Stimulated activated CD4-positive, alpha-beta T cell treated with anti-CD3 and anti-CD28 coated beads, Interleukin-1b, Interleukin-23, amount 100 ng/mL, for 24 hours (primary cell): ENCODE results near the gene DBH.
A peak's percentile ranks its signal among the peaks of the same experiment; 100 is the strongest.

Experiments
- DNase-seq, 4 experiments: peaks; one replicate each; pipeline ENCODE4 v3.0.0-alpha.2; 2020; ENCODE audit warnings: low read depth in 4 of 4, low spot score in 1 of 4

Gene DBH

DNA sequence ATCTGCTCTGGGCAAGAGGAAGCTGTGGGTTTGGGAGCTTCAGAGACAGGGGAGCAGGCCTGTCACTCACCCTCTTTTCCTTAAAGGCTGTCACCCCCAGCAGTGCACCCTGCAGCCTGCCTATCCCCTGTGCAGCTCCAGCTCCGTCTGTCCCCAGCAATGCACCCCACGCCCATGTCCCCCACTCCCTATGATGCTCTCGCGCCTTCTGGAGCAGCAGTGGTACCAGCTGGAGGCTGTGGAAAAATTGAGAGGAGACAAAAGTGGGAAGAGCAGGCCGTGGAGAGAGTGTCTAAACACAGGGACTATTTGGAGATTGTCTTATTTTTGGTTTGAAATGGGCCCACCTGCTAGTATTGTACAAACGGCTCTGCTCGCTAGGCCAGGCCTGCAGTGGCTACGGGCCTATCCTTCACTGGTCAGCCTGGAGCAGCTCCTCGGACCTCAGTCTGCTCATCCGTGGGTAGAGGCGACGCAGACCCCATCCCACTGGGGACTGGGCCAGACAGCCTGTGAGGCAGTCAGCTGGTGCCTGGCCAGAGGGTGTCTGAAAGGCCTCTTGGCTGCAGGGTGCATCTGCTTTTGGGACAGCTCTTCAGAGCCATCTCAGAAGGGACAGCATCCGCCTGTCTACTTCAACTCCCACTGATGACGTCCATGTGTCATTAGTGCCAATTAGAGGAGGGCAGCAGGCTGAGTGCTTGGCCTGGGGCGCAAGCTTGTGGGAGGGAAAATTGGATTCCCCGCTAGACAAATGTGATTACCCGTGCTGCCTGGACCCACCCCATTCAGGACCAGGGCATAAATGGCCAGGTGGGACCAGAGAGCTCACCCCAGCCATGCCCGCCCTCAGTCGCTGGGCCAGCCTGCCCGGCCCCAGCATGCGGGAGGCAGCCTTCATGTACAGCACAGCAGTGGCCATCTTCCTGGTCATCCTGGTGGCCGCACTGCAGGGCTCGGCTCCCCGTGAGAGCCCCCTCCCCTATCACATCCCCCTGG, at the start of gene DBH:
Gene DBH (plus strand): TSS at position 831 of the 999 bp plus-strand sequence. CDS start 9 bp downstream, at position 840.
- DNase-seq, result no peak

DNA sequence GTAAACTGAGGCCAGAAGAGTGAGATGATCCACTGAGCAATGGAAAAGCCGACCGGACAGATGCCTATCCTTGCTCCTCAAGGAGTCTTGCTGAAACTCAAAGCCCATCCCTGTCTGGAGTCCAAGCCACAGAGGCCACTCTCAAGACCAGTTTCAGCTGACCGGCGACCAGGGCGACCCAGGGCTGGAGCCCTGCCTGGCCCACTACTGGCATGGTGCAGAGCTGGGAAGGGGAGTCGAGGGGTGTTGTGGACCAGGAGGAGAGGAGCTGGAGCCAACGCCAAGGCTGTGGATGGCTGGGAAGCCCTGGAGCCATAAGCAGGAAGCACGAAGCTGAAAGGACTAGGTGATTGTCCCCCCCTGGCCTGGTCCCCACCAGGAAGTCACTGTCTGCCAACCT, 49.1 kb upstream of the DBH start:
- DNase-seq, result no peak

DNA sequence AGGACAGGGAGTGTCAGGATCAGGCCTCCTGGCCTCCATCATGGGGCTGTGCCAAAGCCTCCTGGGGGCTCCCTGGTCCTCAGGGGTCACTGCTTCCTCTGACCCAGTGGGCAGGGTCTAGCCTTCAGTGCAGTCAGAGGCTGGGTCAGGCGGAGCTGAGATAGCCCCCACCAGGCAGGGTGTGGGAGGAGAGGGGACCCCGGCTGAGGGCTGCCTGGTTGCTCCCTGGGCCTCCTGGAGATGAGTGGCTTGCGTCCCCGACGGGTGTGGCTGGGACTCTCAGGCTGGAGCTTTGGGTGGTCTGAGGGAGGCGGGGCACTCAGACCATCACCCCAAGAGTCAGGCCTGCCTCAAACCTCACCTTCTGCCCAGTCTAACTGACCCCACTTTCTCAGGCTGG, 48.7 kb upstream of the DBH start:
- DNase-seq, result no peak

DNA sequence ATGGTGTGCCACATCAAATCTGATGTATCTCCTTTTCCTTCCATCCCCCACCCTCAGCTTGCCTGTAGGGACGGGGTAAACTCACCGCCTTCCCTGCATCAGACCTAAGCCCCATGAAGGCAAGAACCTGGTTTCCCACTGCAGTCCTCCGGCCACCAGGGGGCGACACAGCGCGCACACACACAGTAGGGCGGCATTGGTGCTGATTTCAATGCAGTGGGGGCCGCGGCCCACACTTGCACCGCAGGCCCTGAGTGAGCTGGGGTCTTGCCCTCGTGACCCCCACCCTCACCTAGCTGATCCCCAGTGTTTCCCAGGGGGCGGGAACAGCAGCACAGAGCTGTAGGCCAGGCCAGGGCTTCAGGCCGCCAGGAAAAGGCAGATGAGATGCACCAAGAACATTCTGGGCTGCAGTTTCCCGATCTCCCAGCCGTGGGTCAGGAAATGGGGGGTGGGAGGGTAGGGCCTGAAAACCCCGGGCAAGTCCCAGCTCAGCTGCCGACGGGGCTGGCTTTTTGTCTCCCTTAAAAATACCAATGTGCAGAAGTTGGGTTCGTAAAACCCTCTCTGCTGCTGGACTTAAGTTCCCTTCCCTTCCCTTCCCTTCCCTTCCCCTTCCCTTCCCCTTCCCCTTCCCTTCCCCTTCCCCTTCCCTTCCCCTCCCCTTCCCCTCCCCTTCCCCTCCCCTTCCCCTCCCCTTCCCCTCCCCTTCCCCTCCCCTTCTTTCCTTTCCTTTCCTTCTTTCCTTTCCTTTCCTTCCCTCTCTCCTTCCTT, 46.5 kb upstream of the DBH start:
- DNase-seq, result peak; percentile 16 to 28 (median 26)

DNA sequence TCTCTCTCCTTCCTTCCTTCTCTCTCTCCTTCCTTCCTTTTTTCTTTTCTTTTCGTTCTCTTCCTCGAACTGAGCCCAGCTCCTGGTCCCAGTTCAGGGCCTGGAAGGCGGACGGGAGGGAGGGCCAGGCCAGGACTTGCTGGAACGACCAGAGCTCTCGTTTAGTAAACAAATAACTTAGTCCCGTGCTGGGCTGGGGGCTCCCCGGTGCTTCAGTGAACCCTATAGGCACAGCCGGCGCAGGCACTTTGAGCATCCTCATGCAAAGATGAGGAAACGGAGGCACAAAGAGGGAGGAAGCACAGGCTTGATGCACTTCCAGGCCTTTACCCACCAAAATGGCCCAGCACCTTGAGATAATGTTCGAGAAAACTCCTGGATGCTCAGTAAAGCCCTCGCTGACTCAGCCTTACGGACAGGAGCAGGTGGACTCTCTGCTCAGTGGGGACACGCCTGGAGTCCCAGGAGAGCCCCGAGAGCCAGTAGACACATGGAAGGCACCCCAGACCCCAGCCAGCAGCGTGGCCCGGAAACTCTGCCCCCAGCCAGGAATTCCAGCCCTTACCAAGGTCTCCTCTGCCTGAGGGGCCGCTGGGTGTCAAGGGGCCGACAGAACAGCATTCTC, 45.8 kb upstream of the DBH start:
- no peak for DNase-seq

DNA sequence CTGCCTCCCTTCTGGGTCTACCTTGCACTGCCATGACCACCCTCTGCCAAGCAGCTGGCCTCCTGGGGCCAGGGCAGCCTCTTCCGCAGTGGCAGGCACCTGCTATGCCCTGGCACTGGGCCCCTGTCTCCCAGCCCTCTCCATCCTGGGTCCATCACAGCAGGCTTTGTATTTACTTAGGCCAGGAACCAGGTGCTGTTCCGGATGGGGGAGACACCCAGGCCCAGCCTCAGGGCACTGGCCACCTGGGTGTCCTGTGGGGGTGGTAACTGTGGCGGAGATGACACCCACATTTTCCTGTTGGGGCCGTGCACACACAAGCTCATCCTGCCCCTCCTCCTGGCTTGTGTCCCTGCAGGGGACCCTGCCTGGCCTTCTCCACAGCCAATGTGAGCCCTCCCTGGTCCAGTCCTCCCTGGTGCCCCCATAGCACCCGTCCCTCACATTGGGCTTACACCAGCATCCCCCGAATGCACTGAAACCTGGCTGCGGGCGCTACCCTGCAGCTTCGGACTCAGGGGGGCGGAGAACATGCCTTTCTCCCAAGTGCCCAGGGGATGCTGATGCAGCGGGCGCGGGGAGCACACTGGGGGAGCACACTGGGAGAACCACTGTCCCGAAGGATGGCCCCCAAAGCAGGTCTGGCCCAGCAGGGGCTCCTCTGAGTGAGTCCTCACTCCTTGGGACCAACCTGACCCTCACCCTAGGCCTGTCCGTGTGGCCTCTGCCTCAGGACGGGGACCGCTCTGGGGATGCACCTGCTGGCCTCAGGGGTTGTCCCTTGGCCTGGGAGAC, 44.9 kb upstream of the DBH start:
- DNase-seq, result no peak

DNA sequence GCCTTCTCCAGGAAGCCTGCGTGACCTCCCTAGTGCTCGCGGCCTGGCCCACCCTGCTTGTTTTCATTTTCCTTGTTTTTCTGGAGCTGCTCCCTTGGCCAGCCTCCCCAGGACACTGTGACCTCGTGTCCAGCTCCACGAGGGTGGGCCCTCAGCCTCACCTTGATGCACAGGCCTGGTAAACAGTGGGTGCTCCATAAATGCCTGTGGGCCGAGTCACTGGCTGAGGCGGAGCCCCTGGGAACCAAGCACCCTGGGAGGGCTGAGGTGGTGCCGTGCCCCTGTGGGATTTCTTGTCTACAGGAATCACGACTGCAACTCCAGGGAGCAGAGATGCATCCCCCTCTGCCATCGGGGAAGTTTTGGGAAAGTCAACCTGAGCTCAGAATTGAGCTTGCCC, 44.2 kb upstream of the DBH start:
- no peak for DNase-seq

DNA sequence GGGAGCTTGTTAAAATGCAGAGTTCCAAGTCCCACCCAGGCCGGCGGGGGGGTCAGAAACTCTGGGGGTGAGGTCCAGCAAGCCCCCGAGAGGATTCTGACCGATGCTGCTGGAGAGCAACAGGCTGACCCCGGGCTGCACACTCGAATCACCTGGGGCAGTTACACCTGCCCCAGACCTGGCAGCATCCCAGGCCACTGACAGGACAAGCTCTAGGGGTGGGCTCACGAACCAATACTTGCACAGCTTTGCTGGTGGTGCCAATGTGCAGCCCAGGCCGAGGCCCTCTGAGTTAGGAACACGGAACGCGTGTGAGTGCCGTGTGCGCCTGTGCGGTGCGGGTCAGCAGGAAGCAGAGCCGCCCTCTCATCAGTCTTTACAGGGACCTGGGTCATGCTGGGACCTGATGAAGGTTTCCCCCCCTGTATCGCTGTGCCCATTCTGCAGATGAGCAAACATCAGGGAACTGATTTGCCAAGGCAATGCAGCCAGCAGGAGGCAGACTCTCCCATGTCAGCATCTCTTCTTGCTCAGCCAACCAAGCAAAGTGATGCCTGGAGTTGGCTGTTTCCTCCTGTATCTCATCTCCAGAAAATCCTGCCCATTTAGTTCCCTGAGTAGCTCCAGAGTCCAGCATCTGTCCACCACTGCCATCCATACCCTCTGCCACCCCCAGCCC, 43.3 kb upstream of the DBH start:
- DNase-seq, result no peak

DNA sequence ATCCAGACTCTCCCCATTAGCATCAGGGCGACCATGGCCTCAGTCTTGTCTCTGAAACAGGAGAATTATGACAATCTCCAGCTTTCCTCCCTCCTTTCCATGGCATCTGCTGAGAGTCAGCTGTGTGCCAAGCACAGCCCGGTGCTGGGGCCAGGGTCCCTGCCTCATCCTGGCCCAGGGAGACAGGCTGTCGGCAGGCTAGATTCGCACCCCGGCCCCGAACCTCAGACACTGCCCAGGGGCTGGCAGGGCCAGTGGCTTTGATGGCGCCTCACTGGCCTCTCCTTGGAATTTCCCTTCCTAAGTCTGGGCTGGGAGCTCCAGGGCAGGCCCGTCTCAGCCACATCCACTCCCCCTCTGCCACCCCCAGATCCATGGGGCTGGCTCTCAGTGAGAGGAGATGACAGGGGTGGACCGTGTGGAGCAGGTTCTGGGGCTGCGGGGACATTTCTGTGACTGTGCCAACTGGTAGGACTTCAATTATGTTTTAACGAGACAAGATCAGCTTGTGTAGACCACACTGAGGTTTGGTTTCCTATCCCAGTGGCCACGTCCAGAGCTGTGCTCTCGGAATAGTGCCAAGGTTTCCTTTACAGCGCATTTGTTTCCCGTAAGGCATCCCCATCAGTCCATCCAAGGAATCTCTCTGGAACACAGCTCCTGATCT, 42.4 kb upstream of the DBH start:
- DNase-seq, result no peak

DNA sequence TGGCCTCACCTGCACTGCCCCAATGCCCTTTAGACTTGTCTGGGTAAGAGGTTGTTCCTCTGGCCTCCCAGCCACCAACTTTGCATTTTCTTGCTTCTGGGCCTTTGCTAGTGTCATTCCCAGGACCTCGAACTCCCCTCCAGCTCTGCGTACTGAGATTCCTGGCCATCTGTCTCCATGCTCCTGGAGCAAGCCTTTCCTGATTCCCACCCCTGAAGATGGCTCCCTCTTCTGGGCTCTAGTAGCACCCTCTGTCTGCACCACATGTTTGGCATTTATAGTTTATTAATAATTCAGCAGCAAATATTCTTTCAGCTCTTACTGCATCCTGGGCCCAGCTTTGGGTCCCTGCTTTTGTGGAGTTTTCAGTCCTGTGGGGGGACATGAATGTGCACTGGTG, 41.9 kb upstream of the DBH start:
- no peak for DNase-seq

DNA sequence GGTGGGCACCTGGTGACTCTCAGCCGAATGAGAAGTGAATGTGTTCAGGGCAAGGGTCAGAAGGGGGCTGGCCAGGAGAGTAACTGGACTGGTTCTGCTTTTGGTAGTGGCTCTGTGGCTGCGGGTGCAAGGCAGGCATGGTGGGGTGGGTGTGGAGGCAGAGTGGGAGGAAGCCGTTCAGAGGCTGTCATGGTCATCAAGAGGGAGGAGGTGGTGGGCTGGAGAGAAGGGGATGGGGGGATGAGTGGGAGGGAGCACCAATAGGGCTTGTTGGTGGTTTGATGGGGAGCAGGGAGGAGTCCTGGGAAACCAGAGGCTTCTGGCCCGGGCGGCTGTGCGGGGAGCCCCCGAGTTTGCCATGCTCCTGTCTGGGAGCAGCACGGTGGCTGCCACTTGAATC, 40.3 kb upstream of the DBH start:
- DNase-seq, result no peak

DNA sequence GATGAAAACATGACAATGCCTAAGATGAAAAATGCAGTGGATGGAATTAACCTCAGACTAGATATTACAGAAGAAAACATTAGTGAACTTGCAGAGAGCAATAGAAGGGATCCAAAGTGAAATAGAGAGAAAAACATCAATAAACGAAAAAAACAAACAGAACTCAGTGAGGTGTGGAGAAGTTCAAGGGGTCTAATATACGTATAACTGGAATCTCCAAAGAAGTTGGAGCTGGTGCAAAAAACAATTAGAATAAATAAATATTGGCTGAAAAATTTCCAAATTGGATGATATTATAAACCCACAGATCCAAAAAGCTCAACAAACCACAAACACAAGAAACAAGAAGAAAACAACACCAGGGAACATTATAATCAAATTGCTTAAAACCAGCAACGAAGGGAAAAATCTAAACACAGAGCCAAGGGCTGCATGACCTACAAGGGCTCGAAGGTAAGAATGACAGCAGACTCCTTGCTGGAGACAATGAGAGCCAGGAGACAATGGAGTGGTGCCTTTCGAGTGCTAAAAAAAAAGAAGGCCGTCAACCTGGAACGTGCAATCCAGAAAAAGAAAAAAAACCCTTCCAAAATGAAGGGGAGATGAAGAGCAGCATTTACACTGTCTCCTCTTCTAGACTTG, 38.7 kb upstream of the DBH start:
- DNase-seq, result no peak

DNA sequence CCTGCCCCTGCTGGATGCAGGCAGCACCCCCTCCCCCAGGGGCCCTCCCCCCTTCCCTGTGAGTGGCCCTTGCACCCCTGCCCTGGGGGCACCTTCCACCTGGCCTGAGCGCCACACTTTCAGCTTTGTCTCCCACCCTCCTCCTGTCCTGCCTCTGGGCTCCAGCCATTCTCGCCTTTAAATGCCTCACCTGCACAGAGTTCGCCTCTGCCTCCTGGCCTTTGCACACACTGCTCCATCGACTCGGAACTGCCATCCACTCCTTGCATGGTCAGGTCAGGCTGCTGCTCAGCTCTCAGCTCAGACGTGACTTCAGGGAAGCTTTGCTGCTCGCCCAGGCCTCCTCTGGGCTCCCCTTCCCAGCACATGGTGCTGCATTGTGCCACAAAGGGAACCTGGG, 37.2 kb upstream of the DBH start:
- no peak for DNase-seq

DNA sequence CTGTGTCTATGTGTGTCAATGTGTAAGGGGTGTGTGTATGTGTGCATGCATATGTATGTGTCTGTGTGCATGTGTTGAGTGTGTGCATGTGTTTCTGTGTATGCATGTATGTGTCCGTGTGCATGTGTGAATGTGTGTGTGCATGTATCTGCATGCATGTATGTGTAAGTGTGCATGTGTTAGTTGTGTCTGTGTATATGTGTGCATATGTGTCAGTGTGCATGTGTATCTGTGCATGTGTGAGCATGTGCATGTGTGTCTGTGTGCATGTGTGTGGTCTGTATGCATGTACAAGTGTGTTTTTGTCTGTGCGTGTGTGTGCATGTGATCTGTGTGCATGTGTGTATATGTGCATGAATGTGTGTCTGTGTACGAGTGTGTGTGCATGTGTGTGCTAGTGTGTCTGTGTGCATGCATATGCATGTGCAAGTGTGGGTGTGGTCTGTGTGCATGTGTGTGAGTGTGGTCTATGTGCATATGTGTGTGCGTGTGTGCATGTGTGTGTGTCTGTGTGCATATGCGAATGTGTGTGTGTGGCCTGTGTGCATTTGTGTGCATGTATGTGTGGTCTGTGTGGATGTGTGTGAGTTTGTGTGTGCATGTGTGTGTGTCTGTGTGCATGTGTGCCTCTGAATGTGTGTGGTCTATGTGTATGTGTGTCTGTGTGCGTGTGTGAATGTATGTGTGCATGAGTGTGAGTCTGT, 36.5 kb upstream of the DBH start:
- DNase-seq, result no peak

DNA sequence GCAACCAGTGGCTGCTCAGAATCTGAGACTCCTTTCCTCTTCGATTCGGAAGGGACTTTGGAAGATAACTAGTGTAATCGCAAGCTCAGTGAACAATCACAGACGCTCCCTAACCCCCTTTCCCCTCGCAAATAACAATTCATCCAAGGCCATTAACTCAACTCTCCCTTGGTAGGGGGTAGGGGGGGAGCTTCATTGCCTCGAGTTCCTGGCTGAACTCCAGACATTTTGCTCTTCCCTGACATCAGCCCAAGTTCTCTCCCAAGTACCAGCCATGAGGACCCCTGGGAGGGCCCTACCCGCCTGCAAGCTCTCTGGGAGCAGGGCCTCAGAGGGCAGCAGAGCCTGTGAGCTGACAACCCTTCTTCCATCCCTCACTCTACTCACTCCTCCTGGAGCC, 35.4 kb upstream of the DBH start:
- DNase-seq, result no peak

DNA sequence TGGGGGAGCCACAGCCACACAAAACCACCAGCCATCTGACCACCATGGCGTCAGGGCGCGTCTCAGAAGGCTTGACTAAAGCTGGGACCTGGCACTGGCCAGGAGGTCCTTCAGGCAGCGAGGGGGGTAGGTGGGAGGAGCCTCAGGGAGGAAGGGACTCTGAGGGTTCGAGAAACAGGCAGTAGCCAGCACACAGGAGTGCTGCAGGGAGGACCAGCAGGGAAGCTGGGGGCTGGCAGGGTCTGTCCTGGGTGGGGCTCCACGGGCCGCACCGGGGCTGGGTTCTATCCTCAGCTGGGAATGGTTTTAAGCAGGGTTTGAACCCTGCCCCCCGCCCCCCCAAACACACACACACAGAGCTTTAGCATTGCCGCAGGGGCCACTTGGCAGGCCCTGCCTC, 34.4 kb upstream of the DBH start:
- no peak for DNase-seq

DNA sequence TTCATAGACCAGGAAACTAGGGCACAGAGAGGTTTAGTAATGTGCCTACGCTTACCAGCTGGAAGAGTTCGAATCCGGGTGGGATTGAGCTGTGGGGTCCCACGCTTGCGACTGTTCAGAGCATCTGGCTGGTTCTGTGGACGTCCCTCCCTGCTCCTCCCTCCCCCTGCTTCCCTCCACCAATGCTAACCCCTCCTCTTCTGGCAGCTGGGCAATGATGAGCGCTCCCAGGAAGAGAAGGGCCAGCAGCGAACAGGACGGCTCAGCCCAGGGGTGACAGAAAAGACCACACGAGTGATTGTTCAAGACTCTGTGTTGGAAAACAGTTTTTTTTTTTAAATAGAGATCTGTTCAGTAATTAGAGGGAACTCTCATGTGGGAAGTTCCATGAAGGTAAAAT, 33.9 kb upstream of the DBH start:
- DNase-seq, result no peak

DNA sequence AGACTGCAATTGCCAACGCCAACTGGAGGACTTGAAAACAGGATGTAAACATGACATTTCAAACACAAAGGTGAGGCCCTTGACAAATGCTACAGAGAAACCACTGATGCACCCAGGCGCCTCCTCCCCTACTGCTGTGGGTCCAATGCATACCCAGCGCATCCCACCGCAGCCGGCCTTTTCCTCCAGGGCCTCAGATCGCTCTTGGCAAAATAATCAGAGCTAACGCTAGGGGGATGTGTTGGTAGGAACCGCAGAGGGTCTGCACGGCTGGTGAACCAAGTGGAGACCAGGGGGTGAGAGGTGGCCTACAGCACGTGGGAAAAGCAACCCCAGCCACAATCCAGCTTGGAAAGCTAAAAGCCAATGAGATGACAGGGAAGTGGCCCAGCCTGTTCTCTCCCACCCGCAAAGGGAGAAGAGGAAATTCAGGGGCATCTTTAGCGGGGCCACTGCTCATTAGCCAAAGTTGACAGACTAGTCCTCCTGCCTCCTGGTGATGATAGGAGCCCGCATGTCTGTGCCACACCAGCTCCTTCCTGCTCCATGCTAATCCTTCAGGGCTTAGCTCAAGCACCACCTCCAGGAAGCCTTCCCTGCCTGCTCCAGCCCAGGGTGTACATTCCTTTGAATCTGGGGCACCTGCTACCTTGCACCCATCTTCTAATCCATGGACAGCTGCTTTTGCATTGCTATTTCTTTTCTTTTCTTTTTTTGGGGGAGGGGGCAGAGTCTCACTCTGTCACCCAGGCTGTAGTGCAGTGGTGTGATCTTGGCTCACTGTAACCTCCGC, 32.8 kb upstream of the DBH start:
- no peak for DNase-seq
